AG08396 (cell line): ENCODE data around the gene DDX47.
"Not testable (repeated sequence)": the region's sequence is repeated elsewhere in the genome, so short reads cannot be mapped to it uniquely, and the experiment has no call there.

ENCODE experiments used
- DNase-seq: peaks from one replicate; pipeline ENCODE4 v3.0.0; 2012; ENCODE audit warnings: low spot score, mixed read lengths

Gene DDX47

GRCh38 chr12:12796928-12797793, 16.0 kb upstream of the DDX47 start:
- no peak for DNase-seq

DNA sequence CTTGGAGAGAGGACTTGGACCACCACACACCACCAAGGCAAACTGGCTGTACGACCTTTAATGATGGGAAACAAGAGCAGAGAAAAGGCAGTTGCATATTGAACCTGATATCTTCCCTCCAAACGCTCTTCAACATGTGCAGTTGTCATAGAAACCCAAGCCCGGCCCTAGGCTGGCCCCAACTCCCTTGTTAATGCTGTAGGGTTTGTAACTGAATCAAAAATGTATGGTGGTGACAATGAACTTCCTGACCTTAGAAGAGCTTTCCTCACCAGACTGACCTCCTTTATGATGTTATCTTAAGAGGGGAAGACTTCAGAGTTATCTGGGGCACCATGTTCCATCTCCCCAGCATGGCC, 15.4 kb upstream of the DDX47 start:
- DNase-seq = no peak

GRCh38 chr12:12798480-12798879, 14.7 kb upstream of the DDX47 start:
- DNase-seq = no peak

DNA sequence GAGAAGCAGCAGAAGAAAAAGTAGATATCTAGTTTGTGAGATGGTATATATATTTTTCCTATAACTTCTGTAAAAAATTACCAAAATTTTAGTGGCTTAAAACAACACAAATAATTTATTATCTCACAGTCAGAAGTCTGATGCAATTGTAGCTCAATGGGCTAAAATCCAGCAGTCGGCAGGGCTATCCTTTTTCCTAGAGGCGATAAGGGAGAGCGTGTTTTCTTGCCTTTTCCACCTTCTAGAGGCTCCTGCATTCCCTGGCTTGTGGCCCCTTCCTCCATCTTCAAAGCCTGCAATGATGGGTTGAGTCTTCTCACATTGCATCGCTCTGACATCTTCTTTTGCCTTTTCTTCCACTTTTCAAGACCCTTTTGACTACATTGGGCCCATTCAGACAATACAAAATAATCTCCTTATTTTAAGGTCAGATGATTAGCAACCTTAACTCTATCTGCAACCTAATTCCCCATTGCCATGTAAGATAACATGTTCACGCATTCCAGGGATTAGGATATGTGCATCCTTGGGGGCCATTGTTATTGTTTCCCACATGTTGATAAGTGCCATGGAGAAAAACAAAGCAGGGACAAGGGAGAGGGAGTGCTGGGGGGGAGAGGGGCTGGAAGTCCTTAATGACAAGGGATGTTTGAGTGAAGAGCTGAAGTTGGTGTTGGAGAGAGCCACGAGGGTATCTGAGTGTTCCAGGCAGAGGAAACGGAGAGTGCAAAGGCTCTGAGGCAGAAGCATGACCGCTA, 13.8 kb upstream of the DDX47 start:
- DNase-seq = no peak

GRCh38 chr12:12800406-12801180, 12.6 kb upstream of the DDX47 start:
- DNase-seq = no peak

GRCh38 chr12:12801656-12802055, 11.5 kb upstream of the DDX47 start:
- not testable (repeated sequence) for DNase-seq

DNA sequence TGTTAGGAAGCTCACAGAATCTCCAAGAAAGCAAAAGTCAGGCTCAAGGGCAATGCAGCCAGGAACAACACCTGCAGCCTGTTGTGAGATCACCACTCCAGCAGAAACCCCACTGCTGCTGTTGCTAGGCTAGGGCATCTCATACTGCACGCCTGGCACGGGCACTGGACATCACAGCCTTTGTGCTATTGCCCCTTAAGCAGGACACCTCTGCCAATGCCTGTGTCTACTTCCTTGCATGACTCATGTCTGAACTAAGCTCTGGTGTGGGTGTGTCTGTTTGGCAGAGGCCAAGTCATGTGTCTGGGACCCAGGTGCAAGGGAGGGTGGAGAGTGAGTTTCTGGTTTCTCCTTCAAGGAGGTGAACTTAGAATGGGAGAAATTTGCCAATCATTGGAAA, 10.0 kb upstream of the DDX47 start:
- peak; percentile 77 for DNase-seq

DNA sequence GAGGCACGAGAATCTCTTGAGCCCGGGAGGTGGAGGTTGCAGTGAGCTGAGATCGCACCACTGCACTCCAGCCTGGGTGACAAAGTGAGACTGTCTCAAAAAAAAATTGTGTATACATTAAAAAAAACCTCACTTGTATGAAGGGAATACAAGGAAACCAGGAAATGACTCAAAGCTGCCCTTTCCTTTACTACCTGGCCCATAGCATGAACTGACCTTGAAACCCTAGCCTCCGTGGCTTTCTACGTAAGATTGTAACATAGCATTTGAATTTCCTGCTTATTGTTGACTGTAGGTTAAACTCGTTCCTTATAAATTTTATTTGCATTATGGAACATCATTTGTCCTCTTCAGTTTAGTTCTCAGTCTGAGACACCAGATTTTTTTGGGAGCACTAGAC, 9.1 kb upstream of the DDX47 start:
- no peak for DNase-seq

DNA sequence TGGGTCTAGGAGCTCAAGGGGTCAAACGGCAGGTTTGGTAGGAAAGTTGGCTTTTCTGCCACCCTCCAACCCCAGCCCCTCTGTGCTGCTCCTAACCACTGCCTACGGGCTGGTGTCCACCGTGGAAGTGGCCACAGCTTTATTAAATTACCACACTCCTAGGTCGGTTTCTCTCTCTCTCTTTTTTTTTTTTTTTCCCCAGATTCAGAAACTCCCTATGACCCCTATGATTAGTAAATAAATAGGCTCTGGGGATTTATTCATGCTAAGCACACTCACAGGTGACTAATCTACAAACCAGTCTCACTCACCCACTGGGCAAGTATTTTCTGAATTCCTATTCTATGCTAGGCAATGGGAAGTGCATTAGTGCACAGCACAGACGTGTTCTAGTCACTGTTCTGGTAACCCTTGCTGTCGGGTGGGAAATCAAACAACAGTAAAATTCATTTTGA, 8.7 kb upstream of the DDX47 start:
- DNase-seq = peak; percentile 76

DNA sequence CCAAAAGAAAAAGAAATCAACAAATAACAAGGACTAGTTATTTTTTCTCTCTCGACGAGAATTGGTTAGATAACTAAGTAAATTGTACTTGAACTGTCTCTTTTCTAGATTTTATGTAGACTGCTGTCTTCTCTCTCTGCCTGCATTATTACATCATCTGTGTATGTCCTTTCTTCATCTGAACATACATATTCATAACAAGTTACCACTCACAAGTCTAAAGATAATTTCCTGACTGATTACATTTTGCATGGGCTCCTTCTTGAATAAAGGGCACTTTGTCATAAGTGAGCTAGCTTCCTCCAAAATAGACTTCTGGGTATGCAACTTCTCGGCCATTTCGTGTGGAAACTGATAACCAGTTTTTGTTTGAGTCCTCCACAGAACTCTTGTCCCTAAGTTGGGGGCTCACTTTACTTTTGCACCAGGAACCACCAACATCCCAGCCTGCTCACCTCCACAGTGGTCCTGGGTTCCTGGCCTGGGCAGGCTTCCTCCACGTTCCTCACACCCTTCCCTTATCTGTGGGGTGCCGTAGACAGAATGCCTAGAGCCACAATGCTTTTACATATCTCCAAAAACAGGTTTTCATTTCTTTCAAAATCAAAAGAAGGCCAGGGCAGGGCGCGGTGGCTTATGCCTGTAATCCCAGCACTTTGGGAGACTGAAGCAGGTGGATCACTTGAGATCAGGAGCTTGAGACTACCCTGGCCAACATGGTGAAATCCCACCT, 6.2 kb upstream of the DDX47 start:
- no peak for DNase-seq

GRCh38 chr12:12807517-12807903, 5.6 kb upstream of the DDX47 start:
- not testable (repeated sequence) for DNase-seq

- no peak for DNase-seq
Observed at GRCh38 chr12:12807970-12808702, 5.0 kb upstream of the DDX47 start.

DNA sequence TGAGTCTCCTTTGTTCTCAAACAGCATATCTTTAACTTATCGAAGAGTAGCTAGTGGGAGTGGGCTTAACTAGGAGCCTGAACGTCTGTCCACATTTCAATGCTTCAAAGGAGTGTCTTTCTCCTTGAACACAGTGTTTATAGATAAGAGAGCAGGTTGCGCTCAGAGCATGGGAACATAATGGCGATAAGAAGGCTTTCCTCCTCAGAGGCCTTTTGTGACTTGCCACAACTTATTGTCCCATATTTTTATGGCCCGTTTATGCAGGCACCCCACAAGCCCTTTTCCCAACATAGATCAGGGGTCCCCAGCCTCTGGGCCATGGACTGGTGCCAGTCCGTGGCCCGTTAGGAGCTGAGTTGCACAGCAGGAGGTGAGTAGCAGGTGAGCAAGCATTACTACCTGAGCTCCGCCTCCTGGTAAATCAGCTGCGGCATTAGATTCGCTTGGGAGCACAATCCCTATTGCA, 2.6 kb upstream of the DDX47 start:
- DNase-seq = no peak

- no peak for DNase-seq
Observed at GRCh38 chr12:12811343-12811742, 1.8 kb upstream of the DDX47 start.

GRCh38 chr12:12812174-12812573, 972 bp upstream of the DDX47 start:
- no peak for DNase-seq

GRCh38 chr12:12812618-12813119, 477 bp upstream of the DDX47 start:
- DNase-seq = no peak

GRCh38 chr12:12817616-12818015, 4.5 kb downstream of the DDX47 start:
- DNase-seq = no peak

DNA sequence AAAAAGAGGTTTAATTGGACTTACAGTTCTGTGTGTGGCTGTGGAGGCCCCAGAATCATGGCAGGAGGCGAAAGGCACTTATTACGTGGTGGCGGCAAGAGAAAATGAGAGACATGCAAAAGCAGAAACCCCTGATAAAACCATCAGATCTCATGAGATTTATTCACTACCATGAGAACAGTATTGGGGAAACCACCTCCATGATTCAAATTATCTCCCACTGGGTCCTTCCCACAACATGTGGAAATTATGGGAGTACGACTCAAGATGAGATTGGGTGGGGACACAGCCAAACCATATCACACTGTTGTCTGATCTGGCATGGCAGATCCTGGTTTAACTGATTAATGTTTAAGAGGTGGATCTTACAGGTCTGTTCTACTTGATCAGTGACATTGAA, 5.6 kb downstream of the DDX47 start:
- no peak for DNase-seq

DNA sequence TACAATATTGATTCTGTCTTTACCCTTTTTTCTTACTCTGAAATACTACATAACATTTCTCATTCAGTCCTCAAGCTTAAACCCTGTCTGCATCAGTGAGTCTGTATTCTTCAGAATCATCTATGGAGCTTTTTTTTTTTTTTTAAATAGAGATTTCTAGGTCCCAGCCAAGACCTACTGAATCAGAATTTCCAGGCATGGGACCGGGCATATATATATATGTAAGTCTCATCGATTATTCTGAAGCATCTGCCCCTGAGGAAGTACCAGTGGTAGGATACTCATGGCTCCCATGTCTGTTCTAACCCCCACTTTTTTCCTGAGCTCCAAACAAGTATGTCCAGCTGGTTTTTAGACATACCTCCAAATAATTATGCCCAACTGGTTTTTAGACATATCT, 6.1 kb downstream of the DDX47 start:
- DNase-seq = no peak

- peak; percentile 81 for DNase-seq
Observed at GRCh38 chr12:12819752-12820311, 6.7 kb downstream of the DDX47 start.
